ENCODE results near the gene CSPG4. TPM values are rescaled to one million over a fixed set of nuclear protein-coding genes. Genes with fewer than 3 reads are reported as not detected.
A peak's percentile ranks its signal among the peaks of the same experiment; 100 is the strongest.

The CSPG4 gene
- total RNA-seq, 1 experiment from 2014 or later: 2.0 TPM

DNA sequence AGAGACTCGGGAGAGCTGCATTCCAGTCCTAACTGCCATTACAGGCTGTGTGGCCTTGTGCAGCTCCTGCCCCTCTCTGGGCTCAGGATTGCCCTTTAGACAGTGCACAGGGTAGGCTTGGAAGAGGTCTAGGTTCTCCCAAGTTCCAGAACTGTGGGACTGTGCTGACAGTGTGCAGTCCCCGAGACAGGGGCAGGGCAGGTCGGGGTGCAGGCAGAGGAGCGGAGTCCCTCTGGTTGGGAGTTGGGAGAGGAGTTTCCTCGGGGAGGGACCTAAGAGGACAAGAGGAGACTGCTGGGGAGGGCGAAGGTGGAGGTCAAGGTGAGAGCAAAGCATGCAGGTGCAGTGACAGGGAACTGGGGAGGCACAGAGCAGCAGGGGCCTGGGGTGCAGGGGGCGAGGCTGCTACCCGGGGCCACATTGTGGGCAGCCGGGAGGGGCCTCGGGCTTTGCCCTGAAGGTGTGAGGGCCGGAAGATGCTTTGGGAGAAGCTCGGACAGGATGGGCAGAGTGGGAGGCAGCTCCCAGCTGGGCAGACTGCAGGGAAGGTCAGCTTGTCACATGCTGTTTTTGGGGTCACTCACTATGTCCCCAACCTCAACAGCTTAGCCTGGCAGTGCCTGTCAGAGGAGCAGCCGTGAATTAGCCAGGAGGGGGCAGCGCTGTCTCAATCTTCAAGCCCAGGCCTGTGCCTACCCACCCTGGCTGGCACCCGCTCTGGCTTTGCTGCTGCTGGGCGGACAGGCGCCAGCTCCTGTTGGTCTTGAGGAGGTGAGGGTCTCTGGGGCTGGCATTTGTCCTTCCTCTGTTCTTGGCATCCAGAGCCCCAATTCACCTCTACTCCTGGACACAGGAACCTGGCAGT is 15.4 kb upstream of the CSPG4 start:
- no peak overlapping the region for H2BK5ac ChIP-seq (ENCODE audit: insufficient read length, low read length)
- Mint-ChIP-seq H3K36me3 (ENCODE audit: insufficient read depth in 1 of 3, low read depth in 3 of 3) (peaks cover 0 to 2% (median 0%) of the 10 kb centered on the region in 3 experiments; a peak in 2 of 7 replicates), H3K4me3 (no peak overlapping the region), H3K9me3 (no peaks in the 10 kb centered on the region), H3K27me3 (ENCODE audit: low read depth) (peaks cover 28% of the 10 kb centered on the region), H3K4me1 (peaks cover 11 to 13% of the 10 kb centered on the region in 2 experiments), H3K27ac (peak overlapping the region in 1 of 3 experiments; percentile 52; a peak in 2 of 7 replicates)
- H2AFZ ChIP-seq (ENCODE audit: low read length): no peak overlapping the region
- no peaks in the 10 kb centered on the region for H3K79me2 ChIP-seq (ENCODE audit: insufficient read depth, low read length)
- H2BK20ac ChIP-seq (ENCODE audit: low read depth, low read length, poor library complexity, severe bottlenecking): no peak overlapping the region
- no peak overlapping the region for H2BK15ac ChIP-seq (ENCODE audit: low read depth, low read length)
- TF ChIP-seq, protein P1, sequence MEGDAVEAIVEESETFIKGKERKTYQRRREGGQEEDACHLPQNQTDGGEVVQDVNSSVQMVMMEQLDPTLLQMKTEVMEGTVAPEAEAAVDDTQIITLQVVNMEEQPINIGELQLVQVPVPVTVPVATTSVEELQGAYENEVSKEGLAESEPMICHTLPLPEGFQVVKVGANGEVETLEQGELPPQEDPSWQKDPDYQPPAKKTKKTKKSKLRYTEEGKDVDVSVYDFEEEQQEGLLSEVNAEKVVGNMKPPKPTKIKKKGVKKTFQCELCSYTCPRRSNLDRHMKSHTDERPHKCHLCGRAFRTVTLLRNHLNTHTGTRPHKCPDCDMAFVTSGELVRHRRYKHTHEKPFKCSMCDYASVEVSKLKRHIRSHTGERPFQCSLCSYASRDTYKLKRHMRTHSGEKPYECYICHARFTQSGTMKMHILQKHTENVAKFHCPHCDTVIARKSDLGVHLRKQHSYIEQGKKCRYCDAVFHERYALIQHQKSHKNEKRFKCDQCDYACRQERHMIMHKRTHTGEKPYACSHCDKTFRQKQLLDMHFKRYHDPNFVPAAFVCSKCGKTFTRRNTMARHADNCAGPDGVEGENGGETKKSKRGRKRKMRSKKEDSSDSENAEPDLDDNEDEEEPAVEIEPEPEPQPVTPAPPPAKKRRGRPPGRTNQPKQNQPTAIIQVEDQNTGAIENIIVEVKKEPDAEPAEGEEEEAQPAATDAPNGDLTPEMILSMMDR (conservative IDR thresholded peaks at IDR 0.05): peak; percentile 69
- H4K91ac ChIP-seq (ENCODE audit: insufficient read length, low read depth, low read length): no peak overlapping the region
- no peaks in the 10 kb centered on the region for H3K79me1 ChIP-seq (ENCODE audit: insufficient read depth, low read depth, low read length, poor library complexity, severe bottlenecking)
- no peak overlapping the region for H3K9ac ChIP-seq (ENCODE audit: extremely low read depth, insufficient read length, low read length)
- no peak overlapping the region for H3K14ac ChIP-seq (ENCODE audit: insufficient read depth, low read length)
- H4K5ac ChIP-seq (ENCODE audit: insufficient read length, low read depth, low read length): no peak overlapping the region
- no peaks in the 10 kb centered on the region for H3K9me3 ChIP-seq (ENCODE audit: control insufficient read depth, low read depth, low read length)
- no peak overlapping the region for H3K56ac ChIP-seq (ENCODE audit: insufficient read length, low read depth, low read length)
- no peak overlapping the region for H3K4ac ChIP-seq (ENCODE audit: low read depth, low read length)
- no peak overlapping the region for H2AK5ac ChIP-seq (ENCODE audit: insufficient read length, low read length)
- H4K20me1 ChIP-seq (ENCODE audit: control insufficient read depth, insufficient read depth, insufficient read length): no peaks in the 10 kb centered on the region
- no peak overlapping the region for H3K4me2 ChIP-seq (ENCODE audit: insufficient read depth, insufficient read length, low read length)
- H3K23me2 ChIP-seq (ENCODE audit: insufficient read length, low read depth, low read length, poor library complexity, severe bottlenecking): no peaks in the 10 kb centered on the region
- no peak overlapping the region for H3K27ac ChIP-seq (ENCODE audit: insufficient read length, low read depth, low read length)
- H3K18ac ChIP-seq (ENCODE audit: insufficient read length, low read depth, low read length): no peak overlapping the region
- H3K4me1 ChIP-seq (ENCODE audit: insufficient read depth, low read length): no peaks in the 10 kb centered on the region
- no peak overlapping the region for H3K23ac ChIP-seq (ENCODE audit: insufficient read length, low read depth, low read length)
- H4K8ac ChIP-seq (replicated peaks; ENCODE audit: insufficient read length, low read depth, low read length): no peak overlapping the region
- H2BK12ac ChIP-seq (ENCODE audit: insufficient read length, low read depth, low read length): no peak overlapping the region
- no peak overlapping the region for H2BK120ac ChIP-seq (ENCODE audit: low read depth, low read length, poor library complexity, severe bottlenecking)
- DNase-seq: peak; percentile 70
- no peak overlapping the region for H3T11ph ChIP-seq (ENCODE audit: low read length)
- WGBS (ENCODE audit: extremely low coverage, insufficient read length, low lambda C conversion rate): no CpG with 5 or more reads among the region's 17 CpGs
- H3K27me3 ChIP-seq (ENCODE audit: insufficient read depth, low read length): no peaks in the 10 kb centered on the region

All from H9 (cell line).